ENCODE results near the gene DIS3L2.

- no peak for TF ChIP-seq CTCF (IDR thresholded peaks at IDR 0.05)
- no peak for TF ChIP-seq POLR2AphosphoS5 (IDR thresholded peaks at IDR 0.05; ENCODE audit: insufficient read depth in 1 of 2, low read depth in 1 of 2)
These were observed 406.2 kb downstream of the DIS3L2 start for GRCh38 chr2:232367591-232368233.
